Naive B cell (primary cell): Measurements from ENCODE around the gene PLEKHA6. TPM values are rescaled to one million over a fixed set of nuclear protein-coding genes. Genes with fewer than 3 reads are reported as not detected.

Experiments used
- ATAC-seq, 2 donors: fragments of 150-1000 bp; cut with Tn5 transposase; 2 replicates each; pipeline ENCODE4 v1.10.0; 2021; ENCODE audit warnings: low read depth in 2 of 2, mild to moderate bottlenecking in 2 of 2, moderate library complexity in 2 of 2
- DNase-seq: peaks from one replicate; pipeline ENCODE4 v3.0.0; 2022
- H3K27ac Mint-ChIP-seq, 6 donors: one replicate each; pipeline ENCODE4 v1.8.0; 2020 to 2022; ENCODE audit warnings: mild to moderate bottlenecking in 6 of 6, mixed read lengths in 6 of 6, moderate library complexity in 5 of 6, inconsistent platforms in 2 of 6
- H3K27me3 Mint-ChIP-seq, 3 donors: one replicate each; pipeline ENCODE4 v1.8.0; 2021 to 2022; ENCODE audit warnings: mixed read lengths in 3 of 3, mild to moderate bottlenecking in 1 of 3
- H3K36me3 Mint-ChIP-seq, 2 donors: one replicate each; pipeline ENCODE4 v1.8.0; 2020 to 2022; ENCODE audit warnings: mixed read lengths in 2 of 2, inconsistent platforms in 1 of 2, mild to moderate bottlenecking in 1 of 2
- H3K4me1 Mint-ChIP-seq, 3 donors: one replicate each; pipeline ENCODE4 v1.8.0; 2020 to 2022; ENCODE audit warnings: mixed read lengths in 3 of 3, inconsistent platforms in 1 of 3, mild to moderate bottlenecking in 1 of 3, moderate library complexity in 1 of 3
- H3K4me3 Mint-ChIP-seq, 8 donors: one replicate each; pipeline ENCODE4 v1.8.0; 2020 to 2022; ENCODE audit warnings: mild to moderate bottlenecking in 8 of 8, mixed read lengths in 8 of 8, moderate library complexity in 8 of 8, inconsistent platforms in 2 of 8
- H3K9me3 Mint-ChIP-seq, 7 donors: one replicate each; pipeline ENCODE4 v1.8.0; 2020 to 2022; ENCODE audit warnings: mixed read lengths in 7 of 7, mild to moderate bottlenecking in 5 of 7, inconsistent platforms in 2 of 7, moderate library complexity in 1 of 7
- polyA plus RNA-seq, 6 donors: library from polyadenylated mRNA; unstranded; fragments of 300-500 nt; fragmentation: Illumina TruSeq; gene quantifications; one replicate each; pipeline ENCODE4 v1.2.3, GENCODE V29; 2021; ENCODE audit warnings: low read depth in 6 of 6

Gene PLEKHA6
- polyA plus RNA-seq, 6 donors from 2014 or later, result 0.09 TPM; not detected in 5

DNA sequence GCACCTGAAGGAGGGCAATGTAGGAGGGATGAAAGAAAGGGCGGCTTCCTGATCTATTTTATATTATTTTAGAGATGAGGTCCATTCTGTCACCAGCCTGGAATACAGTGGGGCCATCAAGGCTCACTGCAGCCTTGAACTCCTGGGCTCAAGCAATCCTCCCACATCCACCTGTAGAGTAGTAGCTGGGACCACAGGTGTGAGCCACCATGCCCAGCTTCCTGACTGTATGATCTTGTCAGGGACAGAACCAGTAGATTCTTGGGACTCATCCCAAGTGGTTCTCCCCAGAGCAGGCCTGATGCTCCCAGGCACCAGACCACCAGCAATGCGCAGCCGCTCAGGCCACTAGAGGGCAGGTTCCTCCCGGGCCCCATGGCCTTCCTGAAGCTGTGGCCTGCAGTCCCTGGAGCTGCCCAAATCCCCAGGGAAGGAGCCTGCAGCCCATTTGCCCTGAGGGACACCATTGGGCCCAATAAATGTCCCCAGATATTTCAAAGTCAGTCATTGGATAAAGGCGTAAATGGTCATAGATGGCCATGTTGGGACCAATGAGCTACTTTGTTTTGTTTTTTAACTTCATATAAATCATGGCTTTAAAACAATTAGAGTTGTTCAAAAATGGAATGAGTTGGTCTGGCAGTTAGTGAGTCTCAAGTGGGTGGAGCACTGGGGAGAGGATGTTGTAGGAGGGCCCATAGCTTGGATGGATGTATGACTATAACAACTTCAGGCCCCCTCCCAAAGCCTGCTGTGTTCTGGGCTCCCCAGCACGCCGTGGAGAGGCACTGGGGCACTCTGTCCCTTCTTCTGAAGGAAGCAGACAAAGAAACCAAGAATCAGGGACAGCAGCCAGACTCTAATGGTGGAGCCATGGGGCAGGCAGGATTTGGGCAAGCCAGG lies 101.3 kb downstream of the PLEKHA6 start:
- no peak for ATAC-seq
- H3K27ac Mint-ChIP-seq, result peak overlapping the region in 1 of 6 donors; percentile 28
- H3K4me1 Mint-ChIP-seq, result no peaks in the 10 kb centered on the region
- no peaks in the 10 kb centered on the region for H3K36me3 Mint-ChIP-seq
- H3K4me3 Mint-ChIP-seq, result no peak overlapping the region
- no peaks in the 10 kb centered on the region for H3K9me3 Mint-ChIP-seq
- DNase-seq, result no peak
- peaks cover 0 to 17% (median 8%) of the 10 kb centered on the region in 3 donors for H3K27me3 Mint-ChIP-seq

DNA sequence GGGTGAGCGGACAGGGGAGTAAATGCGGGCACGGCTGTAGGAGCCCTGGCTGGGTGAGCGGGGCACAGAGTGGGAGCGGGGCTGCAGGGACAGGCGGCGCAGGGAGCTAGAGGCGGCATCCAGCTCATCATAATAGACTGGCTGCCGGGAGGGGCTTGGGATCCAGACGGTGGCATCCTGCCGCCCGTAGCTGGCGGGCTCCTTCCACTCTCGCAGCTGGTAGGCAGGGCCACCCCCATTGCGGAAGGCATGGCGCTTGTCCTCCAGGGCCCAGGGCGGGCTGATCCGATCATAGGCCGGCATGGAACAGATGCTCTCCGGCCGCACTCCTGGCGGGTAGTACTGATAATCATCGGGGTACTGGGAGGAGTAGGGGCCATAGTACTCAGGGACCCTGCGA lies 102.3 kb downstream of the PLEKHA6 start:
- Mint-ChIP-seq H3K27me3 (peaks cover 0 to 8% (median 8%) of the 10 kb centered on the region in 3 donors), H3K9me3 (no peaks in the 10 kb centered on the region), H3K36me3 (no peaks in the 10 kb centered on the region), H3K4me1 (no peaks in the 10 kb centered on the region), H3K4me3 (no peak overlapping the region), H3K27ac (no peak overlapping the region)
- DNase-seq (no peak), ATAC-seq (no peak)

- Mint-ChIP-seq H3K4me1 (no peaks in the 10 kb centered on the region), H3K4me3 (no peak overlapping the region), H3K27me3 (peaks cover 0 to 9% (median 8%) of the 10 kb centered on the region in 3 donors), H3K9me3 (no peaks in the 10 kb centered on the region), H3K27ac (no peak overlapping the region), H3K36me3 (no peaks in the 10 kb centered on the region)
- no peak for DNase-seq
- ATAC-seq, result no peak
Measured at GRCh38 chr1:204256531-204256930, 103.2 kb downstream of the PLEKHA6 start.

GRCh38 chr1:204255966-204256365 lies 103.8 kb downstream of the PLEKHA6 start:
- DNase-seq, result no peak
- no peak overlapping the region for H3K4me3 Mint-ChIP-seq
- H3K27ac Mint-ChIP-seq, result no peak overlapping the region
- ATAC-seq, result no peak
- H3K9me3 Mint-ChIP-seq, result no peaks in the 10 kb centered on the region
- no peaks in the 10 kb centered on the region for H3K4me1 Mint-ChIP-seq
- peaks cover 0 to 11% (median 9%) of the 10 kb centered on the region in 3 donors for H3K27me3 Mint-ChIP-seq
- H3K36me3 Mint-ChIP-seq, result no peaks in the 10 kb centered on the region

GRCh38 chr1:204255225-204255624 lies 104.5 kb downstream of the PLEKHA6 start:
- Mint-ChIP-seq H3K9me3 (no peaks in the 10 kb centered on the region), H3K4me3 (no peak overlapping the region), H3K27me3 (peaks cover 0 to 18% (median 16%) of the 10 kb centered on the region in 3 donors), H3K36me3 (no peaks in the 10 kb centered on the region), H3K4me1 (no peaks in the 10 kb centered on the region), H3K27ac (peak overlapping the region in 2 of 6 donors; percentile 44 to 73)
- DNase-seq, result no peak
- no peak for ATAC-seq

DNA sequence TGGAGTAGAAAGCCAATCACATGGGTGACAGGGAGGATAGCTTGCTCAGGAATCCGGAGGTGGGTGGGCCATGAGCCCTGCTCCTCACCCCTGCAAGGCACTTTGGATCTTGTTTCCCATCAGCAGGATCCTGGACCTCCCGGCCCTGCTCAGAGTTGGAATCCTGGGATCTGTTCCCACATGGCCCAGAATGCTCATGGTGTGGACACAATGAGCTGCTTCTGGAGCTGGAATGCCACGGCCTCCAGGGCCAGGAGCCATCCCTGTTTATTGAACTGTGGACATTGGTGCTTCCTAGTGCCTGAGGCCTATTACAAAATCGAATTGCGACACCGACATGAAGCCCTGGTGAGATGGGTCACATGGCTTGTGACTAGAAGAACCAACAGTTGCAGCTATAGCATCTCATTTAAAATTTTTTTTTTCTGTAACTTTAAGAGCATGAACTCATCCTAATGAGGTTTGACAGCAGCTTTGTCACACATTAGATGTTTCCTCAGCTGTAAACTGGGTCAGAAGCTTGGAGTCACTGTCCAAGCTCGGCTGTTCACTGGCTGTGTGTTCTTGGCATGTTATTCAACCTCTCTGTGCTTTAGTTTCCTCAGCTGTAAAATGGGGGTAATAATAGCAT lies 105.6 kb downstream of the PLEKHA6 start:
- H3K27ac Mint-ChIP-seq, result no peak overlapping the region
- no peaks in the 10 kb centered on the region for H3K4me1 Mint-ChIP-seq
- no peak overlapping the region for H3K4me3 Mint-ChIP-seq
- no peak for DNase-seq
- no peaks in the 10 kb centered on the region for H3K36me3 Mint-ChIP-seq
- H3K9me3 Mint-ChIP-seq, result no peaks in the 10 kb centered on the region
- peaks cover 0 to 26% (median 23%) of the 10 kb centered on the region in 3 donors for H3K27me3 Mint-ChIP-seq
- ATAC-seq, result no peak

DNA sequence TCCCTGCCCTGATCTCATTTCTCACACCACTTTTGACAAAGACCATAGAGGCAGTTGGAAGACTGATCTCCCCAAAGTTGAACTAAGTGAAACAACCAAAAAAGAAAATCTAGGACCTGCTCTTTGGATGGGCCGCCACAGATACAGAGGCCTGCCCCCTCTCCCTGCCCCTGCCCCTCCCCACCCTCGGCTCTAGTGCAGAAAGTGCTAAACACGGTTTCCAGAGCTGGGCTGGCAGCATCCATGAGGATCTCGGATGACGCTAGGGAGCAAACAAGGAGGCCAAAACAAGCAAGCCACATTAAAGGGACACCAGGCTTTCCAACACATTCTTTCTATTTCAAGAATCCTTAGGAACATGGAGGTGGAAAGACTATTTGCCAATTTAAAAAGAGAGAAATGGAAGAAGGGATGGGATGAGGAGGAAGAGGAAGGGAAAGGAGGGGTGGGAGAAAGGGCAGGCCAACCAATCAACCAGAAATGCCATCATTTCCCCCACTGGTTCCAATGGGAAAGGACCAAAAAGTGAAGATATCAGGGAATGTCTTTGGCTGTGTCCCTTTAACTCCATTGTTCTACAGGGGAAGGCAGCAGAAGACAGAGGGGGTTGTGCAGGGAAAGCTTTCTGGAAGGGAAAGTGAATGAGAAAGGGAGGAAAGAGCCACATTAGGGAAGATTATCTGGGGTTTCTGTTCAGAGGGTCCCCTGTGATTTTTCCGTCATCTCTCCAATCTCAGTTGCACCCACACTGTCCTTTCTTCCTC lies 107.6 kb downstream of the PLEKHA6 start:
- no peak for DNase-seq
- H3K4me1 Mint-ChIP-seq, result no peaks in the 10 kb centered on the region
- H3K9me3 Mint-ChIP-seq, result no peaks in the 10 kb centered on the region
- no peaks in the 10 kb centered on the region for H3K36me3 Mint-ChIP-seq
- no peak for ATAC-seq
- H3K4me3 Mint-ChIP-seq, result no peak overlapping the region
- H3K27me3 Mint-ChIP-seq, result peaks cover 0 to 27% (median 25%) of the 10 kb centered on the region in 3 donors
- no peak overlapping the region for H3K27ac Mint-ChIP-seq

- Mint-ChIP-seq H3K9me3 (no peaks in the 10 kb centered on the region), H3K27ac (no peak overlapping the region), H3K36me3 (no peaks in the 10 kb centered on the region), H3K4me3 (no peak overlapping the region), H3K4me1 (no peaks in the 10 kb centered on the region), H3K27me3 (peaks cover 1 to 30% (median 28%) of the 10 kb centered on the region in 3 donors)
- no peak for DNase-seq
- no peak for ATAC-seq
Measured at GRCh38 chr1:204251286-204251685, 108.4 kb downstream of the PLEKHA6 start.

DNA sequence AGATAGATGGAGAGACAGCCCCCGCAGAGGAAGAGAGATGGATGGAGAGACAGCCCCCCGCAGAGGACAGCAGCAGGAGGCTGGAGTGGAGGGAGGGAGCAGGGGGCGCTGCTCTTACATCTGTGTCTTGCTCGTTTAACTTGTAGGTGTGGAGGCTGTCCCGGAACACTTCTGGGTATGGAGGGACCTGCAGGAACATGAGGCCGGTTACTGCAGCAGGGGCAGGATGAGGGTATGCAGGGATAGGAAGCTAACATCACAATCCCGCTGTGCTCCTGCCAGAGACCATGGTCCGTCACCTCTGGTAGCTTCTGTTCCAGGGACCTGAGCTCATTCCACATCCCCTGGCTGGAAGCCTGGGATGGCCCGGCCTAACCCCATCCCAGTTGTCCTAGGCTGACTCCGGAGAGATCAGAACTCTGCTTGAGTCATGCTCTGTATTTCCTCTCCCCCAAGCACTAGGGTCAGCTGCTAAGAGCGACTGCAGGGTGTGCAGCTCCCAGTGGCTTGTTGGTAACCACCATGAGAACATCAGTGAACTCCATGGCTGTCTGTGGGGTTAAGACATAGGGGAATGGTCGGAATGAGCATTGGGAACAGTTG lies 109.2 kb downstream of the PLEKHA6 start:
- no peaks in the 10 kb centered on the region for H3K9me3 Mint-ChIP-seq
- ATAC-seq (no peak), DNase-seq (no peak)
- no peak overlapping the region for H3K27ac Mint-ChIP-seq
- no peaks in the 10 kb centered on the region for H3K4me1 Mint-ChIP-seq
- H3K36me3 Mint-ChIP-seq, result no peaks in the 10 kb centered on the region
- H3K4me3 Mint-ChIP-seq, result no peak overlapping the region
- H3K27me3 Mint-ChIP-seq, result peaks cover 5 to 30% (median 28%) of the 10 kb centered on the region in 3 donors

DNA sequence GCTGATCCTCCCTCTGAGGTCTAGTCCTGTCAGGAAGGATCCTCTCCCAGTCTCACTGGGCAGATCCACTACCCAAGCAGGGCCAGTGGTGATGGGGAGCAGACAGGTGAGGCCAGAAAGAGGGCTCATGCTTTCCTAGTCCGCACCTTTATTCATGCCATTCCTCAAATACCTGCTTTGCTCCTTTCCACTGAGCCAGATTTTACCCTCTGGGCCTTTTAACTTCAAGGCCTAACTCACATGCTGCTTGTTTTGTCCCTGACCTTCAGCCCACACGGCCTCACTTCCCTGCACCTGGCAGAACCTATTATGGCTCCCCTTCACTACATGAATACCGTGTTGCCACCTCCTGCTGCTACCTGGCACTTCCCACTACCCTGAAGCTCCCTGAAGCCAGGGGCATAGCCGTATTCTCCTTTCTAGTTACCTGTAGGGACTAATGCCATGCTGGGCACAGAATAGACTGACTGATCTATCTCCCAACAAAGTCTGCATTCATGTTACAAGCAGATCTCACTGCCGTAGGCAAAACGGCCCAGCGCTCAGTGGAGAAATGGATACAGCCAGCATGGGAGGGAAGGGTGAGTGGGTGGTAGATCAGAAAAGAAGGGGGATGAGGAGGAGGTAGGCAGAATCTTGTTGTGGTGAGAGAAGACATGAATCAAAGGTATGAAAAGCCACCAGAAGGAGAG lies 109.8 kb downstream of the PLEKHA6 start:
- Mint-ChIP-seq H3K9me3 (no peaks in the 10 kb centered on the region), H3K27ac (peak overlapping the region in 1 of 6 donors; percentile 67), H3K36me3 (no peaks in the 10 kb centered on the region), H3K27me3 (peaks cover 5 to 35% (median 28%) of the 10 kb centered on the region in 3 donors), H3K4me1 (no peaks in the 10 kb centered on the region), H3K4me3 (no peak overlapping the region)
- no peak for DNase-seq
- ATAC-seq, result no peak

GRCh38 chr1:204248954-204249353 lies 110.8 kb downstream of the PLEKHA6 start:
- Mint-ChIP-seq H3K27ac (no peak overlapping the region), H3K9me3 (no peaks in the 10 kb centered on the region), H3K36me3 (no peaks in the 10 kb centered on the region), H3K4me3 (no peak overlapping the region), H3K27me3 (peaks cover 5 to 40% (median 28%) of the 10 kb centered on the region in 3 donors), H3K4me1 (no peaks in the 10 kb centered on the region)
- DNase-seq, result no peak
- no peak for ATAC-seq

DNA sequence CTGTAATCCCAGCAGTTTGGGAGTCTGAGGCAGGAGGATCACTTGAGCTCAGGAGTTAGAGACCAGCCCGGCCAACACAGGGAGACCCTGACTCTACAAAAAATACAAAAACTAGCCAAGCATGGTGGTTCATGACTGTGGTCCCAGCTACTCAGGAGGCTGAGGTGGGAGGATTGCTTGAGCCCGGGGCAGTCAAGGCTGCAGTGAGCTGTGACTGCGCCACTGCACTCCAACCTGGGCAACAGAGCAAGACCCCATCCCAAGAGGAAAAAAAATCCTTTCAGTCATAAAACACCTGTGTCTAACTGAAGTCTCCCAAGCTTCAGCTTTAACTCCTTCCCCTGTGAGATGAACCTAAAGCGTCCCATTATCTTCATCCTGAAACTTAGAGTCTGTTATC lies 112.9 kb downstream of the PLEKHA6 start:
- DNase-seq (no peak), ATAC-seq (no peak)
- Mint-ChIP-seq H3K9me3 (no peaks in the 10 kb centered on the region), H3K27me3 (peaks cover 5 to 33% (median 28%) of the 10 kb centered on the region in 3 donors), H3K4me3 (no peak overlapping the region), H3K27ac (peak overlapping the region in 1 of 6 donors; percentile 30), H3K36me3 (no peaks in the 10 kb centered on the region), H3K4me1 (no peaks in the 10 kb centered on the region)

- Mint-ChIP-seq H3K27me3 (peaks cover 5 to 16% (median 10%) of the 10 kb centered on the region in 3 donors), H3K36me3 (no peaks in the 10 kb centered on the region), H3K4me3 (no peak overlapping the region), H3K9me3 (no peaks in the 10 kb centered on the region), H3K4me1 (no peaks in the 10 kb centered on the region), H3K27ac (no peak overlapping the region)
- no peak for DNase-seq
- ATAC-seq, result no peak
Measured at GRCh38 chr1:204242920-204243319, 116.8 kb downstream of the PLEKHA6 start.
